T-helper 17 cell (primary cell): ENCODE measurements around the gene KRT86. TPM values are rescaled to one million over a fixed set of nuclear protein-coding genes. Genes with fewer than 3 reads are reported as not detected.
A peak's percentile ranks its signal among the peaks of the same experiment; 100 is the strongest.

ENCODE experiments used
- ATAC-seq: fragments of 150-1000 bp; cut with Tn5 transposase; 2 replicates; pipeline ENCODE4 v1.10.0; 2021; ENCODE audit warnings: mild to moderate bottlenecking, moderate library complexity
- DNase-seq, 3 donors: peaks; one replicate each; pipeline versions ENCODE4 v3.0.0 to v3.0.0-alpha.2; 2020 to 2021
- H3K9me3 ChIP-seq: one replicate; pipeline ENCODE4 v1.7.0; 2013; ENCODE audit warnings: low read length, mild to moderate bottlenecking; ENCODE audit not compliant: control insufficient read depth, poor library complexity, severe bottlenecking
- H3K27ac Mint-ChIP-seq: one replicate; pipeline ENCODE4 v1.8.0; 2022; ENCODE audit warnings: mild to moderate bottlenecking, moderate library complexity, mixed read lengths
- H3K27me3 Mint-ChIP-seq: one replicate; pipeline ENCODE4 v1.8.0; 2022; ENCODE audit warnings: mixed read lengths
- H3K36me3 Mint-ChIP-seq: one replicate; pipeline ENCODE4 v1.8.0; 2022; ENCODE audit warnings: low read depth, mixed read lengths
- H3K4me1 Mint-ChIP-seq: one replicate; pipeline ENCODE4 v1.8.0; 2022; ENCODE audit warnings: mild to moderate bottlenecking, mixed read lengths
- H3K4me3 Mint-ChIP-seq: one replicate; pipeline ENCODE4 v1.8.0; 2022; ENCODE audit warnings: mild to moderate bottlenecking, moderate library complexity, mixed read lengths
- total RNA-seq, 4 donors: library from RNA in 2 of 4; stranded (reverse) in 2 of 4; gene quantifications; one replicate each; pipeline ENCODE4 v1.2.3 and lab custom pipeline; 2022 to 2026

The KRT86 gene
- total RNA-seq, 2 donors from 2014 or later, result 0.21 TPM; not detected in 1

DNA sequence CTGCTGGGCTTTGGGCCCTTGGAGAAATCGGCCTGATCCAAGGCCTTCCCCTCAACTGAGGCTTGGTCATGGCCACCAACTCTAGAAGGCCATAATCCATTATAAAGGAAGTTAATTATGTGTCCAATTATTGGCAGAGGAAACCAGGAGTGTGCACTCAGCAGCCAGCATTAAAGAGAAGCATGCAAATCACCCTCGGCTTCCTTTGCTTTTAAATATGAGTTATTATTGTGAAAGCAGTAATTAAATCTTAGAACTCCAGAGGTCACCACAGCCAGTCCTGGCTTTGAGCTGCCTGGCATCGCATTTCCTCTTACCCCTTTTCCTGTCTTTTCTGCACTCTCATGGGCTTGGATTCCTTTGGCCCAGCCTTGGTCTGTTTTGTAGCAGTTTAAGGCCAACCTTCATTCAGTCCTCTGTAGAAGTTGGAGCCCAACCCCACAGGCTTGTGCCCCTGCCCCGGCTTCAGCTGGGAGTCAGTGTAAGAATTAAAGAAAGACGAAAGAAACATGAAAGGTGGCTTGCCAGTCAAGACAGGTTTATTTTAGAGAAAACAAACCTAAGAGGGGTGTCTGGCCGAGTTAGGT lies 14.7 kb upstream of the KRT86 start:
- H3K4me3 Mint-ChIP-seq, result peak overlapping the region; percentile 31
- H3K27me3 Mint-ChIP-seq, result peaks cover 82% of the 10 kb centered on the region
- H3K36me3 Mint-ChIP-seq, result peaks cover 4% of the 10 kb centered on the region
- H3K9me3 ChIP-seq, result no peaks in the 10 kb centered on the region
- DNase-seq (no peak), ATAC-seq (no peak)
- H3K4me1 Mint-ChIP-seq, result peaks cover 10% of the 10 kb centered on the region
- H3K27ac Mint-ChIP-seq, result no peak overlapping the region

DNA sequence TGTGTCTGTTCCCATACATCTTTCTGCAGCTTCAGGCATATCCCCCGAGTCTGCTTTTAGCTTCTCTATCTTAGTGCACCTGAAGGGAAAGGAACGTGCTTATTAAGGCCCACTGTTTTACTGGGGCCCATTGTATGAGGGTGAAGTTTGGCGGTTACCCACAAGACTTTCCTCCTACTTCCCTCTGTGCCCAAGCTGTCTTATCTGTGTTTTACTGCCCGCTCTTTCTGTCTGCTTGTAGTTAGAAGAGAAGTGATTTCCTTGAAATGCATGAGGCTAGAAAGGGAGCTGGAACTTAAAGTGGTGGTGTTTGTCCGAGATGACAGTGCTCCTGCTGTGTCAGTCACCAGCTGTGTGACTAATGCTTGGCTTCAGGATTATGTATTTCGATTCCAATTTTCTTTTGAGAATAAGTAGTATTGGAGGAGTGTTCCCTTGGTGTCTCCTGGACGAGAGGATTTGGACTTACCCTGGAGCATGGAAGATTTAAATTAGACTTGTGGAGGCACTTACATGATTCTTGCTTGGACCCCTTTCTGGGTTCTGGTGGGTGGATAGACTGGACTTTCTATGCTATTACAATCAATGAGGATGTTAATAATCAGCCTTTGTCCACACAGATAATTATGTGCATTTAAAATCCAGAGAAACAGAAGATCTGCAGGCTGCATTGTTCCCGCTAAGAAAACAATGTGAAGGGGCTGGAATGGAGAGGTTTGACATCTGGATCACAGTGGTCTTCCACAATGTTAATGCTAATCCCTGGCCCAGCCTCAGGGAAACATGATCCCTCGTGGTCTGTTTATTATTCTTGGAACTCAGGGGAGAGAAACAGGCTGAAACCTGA lies 13.9 kb upstream of the KRT86 start:
- DNase-seq (no peak), ATAC-seq (no peak)
- peaks cover 75% of the 10 kb centered on the region for H3K27me3 Mint-ChIP-seq
- H3K36me3 Mint-ChIP-seq, result peaks cover 4% of the 10 kb centered on the region
- peaks cover 10% of the 10 kb centered on the region for H3K4me1 Mint-ChIP-seq
- H3K27ac Mint-ChIP-seq, result peak overlapping the region; percentile 82
- peak overlapping the region; percentile 47 for H3K4me3 Mint-ChIP-seq
- no peaks in the 10 kb centered on the region for H3K9me3 ChIP-seq

DNA sequence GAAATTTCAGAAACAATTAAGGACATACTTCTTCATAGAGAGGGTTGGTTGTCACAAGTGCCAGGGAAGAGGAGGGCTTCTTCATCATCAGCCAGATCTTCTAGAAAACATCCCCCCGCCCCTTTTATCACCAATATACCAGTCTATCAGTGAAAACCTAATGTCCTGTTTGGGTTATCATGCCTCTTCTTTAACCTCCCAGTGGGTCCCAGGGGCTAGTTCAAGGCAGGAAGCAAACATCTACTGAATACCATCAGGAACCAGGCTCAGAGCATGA lies 13.3 kb upstream of the KRT86 start:
- no peaks in the 10 kb centered on the region for H3K9me3 ChIP-seq
- H3K36me3 Mint-ChIP-seq, result peaks cover 4% of the 10 kb centered on the region
- peaks cover 10% of the 10 kb centered on the region for H3K4me1 Mint-ChIP-seq
- H3K4me3 Mint-ChIP-seq, result no peak overlapping the region
- ATAC-seq (no peak), DNase-seq (no peak)
- H3K27me3 Mint-ChIP-seq, result peaks cover 69% of the 10 kb centered on the region
- no peak overlapping the region for H3K27ac Mint-ChIP-seq

DNA sequence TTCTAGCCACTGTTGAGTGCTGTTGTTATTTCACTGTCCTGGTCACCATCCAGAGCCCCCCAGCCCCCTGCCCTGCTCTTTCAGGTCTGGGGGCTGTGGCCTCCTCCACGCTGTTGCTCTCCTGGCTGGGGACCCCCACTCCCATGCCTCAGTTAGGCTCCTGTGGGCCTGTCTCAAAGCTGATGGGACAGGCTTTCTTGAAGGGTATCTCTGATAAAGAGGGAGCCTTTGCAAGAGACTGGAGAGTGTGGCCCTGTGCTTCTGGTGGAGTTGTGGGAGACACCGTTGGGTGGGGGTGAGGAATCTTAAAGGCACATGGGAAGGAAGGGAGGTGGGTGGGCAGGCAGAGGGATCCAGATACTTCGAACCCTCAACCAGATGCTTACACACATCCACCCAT lies 12.2 kb upstream of the KRT86 start:
- H3K9me3 ChIP-seq, result no peaks in the 10 kb centered on the region
- Mint-ChIP-seq H3K36me3 (no peaks in the 10 kb centered on the region), H3K27me3 (peaks cover 63% of the 10 kb centered on the region), H3K27ac (no peak overlapping the region), H3K4me3 (no peak overlapping the region), H3K4me1 (peaks cover 10% of the 10 kb centered on the region)
- DNase-seq (no peak), ATAC-seq (no peak)

DNA sequence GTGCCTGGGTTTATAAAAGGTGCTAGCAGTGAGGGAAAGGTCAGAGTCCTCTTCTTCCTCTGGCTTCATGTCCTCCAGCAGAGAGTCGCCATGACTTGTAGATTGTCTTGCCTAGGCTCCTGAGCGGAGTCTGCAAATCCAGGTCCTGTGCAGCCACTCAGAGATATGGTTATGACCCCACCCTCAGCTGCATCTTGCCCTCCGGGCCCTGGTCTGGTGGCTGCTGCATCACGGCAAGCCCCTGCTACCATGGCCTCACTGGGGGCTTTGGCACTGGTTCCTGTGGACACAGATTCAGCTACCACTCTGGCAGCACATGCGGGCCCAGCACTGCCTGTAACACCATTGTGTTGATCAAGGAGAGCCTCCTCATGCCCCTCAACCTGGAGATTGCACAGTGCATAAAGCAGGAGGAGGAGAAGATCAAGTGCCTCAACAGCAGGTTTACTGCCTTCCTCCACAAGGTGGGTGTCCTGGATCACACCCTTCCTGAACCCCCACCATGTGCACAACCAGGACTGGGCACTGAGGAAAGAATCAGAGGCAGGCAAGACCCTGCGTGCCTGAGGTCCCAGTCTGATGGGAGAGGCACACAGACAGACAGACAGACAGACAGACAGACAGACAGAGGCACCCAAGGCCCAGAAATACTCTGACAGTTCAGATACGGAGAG lies 10.5 kb upstream of the KRT86 start:
- no peak overlapping the region for H3K4me3 Mint-ChIP-seq
- H3K27ac Mint-ChIP-seq, result peak overlapping the region; percentile 6
- H3K9me3 ChIP-seq, result no peaks in the 10 kb centered on the region
- H3K27me3 Mint-ChIP-seq, result peaks cover 54% of the 10 kb centered on the region
- H3K36me3 Mint-ChIP-seq, result no peaks in the 10 kb centered on the region
- DNase-seq, result no peak
- peaks cover 10% of the 10 kb centered on the region for H3K4me1 Mint-ChIP-seq
- no peak for ATAC-seq

DNA sequence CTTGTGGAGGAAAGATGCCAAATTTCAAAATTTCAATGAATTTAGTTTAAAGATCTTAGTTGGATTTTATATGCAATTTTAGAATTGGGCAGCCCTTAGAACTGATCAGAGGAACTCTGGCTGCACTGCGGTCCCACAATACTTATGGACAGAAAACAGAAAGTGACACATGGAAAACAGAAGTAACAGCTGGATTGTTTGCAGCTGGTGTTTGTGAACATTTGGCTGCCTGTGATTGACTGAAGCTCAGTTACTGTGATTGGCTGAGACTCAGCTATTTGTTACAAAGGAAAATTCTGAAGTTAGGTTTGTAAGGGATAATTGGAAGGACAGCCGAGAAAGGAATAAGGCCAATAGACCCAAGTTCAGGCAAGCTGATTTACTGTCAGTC lies 10.0 kb upstream of the KRT86 start:
- Mint-ChIP-seq H3K27ac (peak overlapping the region; percentile 6), H3K4me3 (no peak overlapping the region), H3K36me3 (no peaks in the 10 kb centered on the region), H3K27me3 (peaks cover 48% of the 10 kb centered on the region), H3K4me1 (peaks cover 8% of the 10 kb centered on the region)
- ATAC-seq (no peak), DNase-seq (no peak)
- no peaks in the 10 kb centered on the region for H3K9me3 ChIP-seq

DNA sequence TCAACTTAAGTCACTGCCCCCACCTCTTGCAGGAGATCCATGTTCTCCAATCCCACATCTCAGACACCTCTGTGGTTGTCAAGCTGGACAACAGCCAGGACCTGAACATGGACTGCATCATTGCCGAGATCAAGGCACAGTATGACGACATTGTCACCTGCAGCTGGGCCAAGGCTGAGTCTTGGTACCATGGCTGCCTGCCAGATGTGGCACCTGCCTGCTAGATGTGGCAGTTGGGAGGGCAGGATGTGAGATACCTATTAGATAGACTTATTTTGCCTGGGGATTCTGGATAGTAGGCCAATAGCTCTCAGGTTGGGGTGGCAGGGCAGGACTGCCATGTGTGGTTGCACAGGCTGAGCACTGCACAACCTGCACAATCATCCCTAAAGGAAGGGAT lies 7.9 kb upstream of the KRT86 start:
- H3K36me3 Mint-ChIP-seq, result peaks cover 2% of the 10 kb centered on the region
- no peaks in the 10 kb centered on the region for H3K9me3 ChIP-seq
- H3K27ac Mint-ChIP-seq, result no peak overlapping the region
- peaks cover 40% of the 10 kb centered on the region for H3K27me3 Mint-ChIP-seq
- H3K4me1 Mint-ChIP-seq, result no peaks in the 10 kb centered on the region
- DNase-seq (no peak), ATAC-seq (no peak)
- H3K4me3 Mint-ChIP-seq, result no peak overlapping the region

DNA sequence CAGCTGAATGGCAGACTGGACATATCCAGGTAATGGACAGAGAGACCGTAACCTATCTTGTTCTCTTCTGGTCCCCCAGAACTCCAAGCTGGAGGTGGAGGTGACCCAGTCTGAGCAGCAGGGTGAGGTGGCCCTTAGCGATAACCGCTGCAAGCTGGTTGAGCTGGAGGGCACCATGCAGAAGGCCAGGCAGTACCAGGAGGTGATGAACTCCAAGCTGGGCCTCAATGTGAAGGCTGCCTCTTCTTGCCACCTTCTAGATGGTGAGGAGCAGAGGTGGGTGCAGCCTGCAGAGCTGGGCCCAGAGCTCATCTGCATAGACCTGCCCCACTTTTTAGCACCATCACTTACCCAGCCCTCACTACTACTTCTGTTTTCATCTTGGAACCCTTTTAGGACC lies 7.2 kb upstream of the KRT86 start:
- no peak overlapping the region for H3K4me3 Mint-ChIP-seq
- ATAC-seq (no peak), DNase-seq (no peak)
- H3K4me1 Mint-ChIP-seq, result no peaks in the 10 kb centered on the region
- H3K27ac Mint-ChIP-seq, result no peak overlapping the region
- H3K9me3 ChIP-seq, result no peaks in the 10 kb centered on the region
- peaks cover 2% of the 10 kb centered on the region for H3K36me3 Mint-ChIP-seq
- peaks cover 34% of the 10 kb centered on the region for H3K27me3 Mint-ChIP-seq

DNA sequence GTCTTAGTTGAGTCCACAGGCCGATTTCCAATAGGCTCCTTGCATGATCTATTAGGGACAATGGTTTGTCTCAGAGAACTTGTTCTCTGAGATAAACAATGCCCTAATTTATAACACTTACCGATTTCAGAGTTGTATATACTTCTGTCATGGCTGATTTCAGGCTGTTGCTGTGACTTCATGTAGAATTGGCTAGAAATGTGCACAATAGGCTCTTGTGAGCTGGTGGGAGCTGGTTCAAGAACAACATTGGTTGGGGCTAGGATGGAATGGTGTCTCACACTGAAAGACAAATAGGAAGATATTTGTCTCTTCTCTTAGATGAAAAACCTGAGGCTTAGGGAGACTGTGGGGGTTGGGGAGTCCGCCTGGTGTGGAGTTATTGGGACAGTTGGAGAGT lies 6.7 kb upstream of the KRT86 start:
- Mint-ChIP-seq H3K27ac (no peak overlapping the region), H3K27me3 (peaks cover 30% of the 10 kb centered on the region), H3K4me3 (no peak overlapping the region), H3K36me3 (peaks cover 2% of the 10 kb centered on the region), H3K4me1 (no peaks in the 10 kb centered on the region)
- H3K9me3 ChIP-seq, result no peaks in the 10 kb centered on the region
- DNase-seq (no peak), ATAC-seq (no peak)

DNA sequence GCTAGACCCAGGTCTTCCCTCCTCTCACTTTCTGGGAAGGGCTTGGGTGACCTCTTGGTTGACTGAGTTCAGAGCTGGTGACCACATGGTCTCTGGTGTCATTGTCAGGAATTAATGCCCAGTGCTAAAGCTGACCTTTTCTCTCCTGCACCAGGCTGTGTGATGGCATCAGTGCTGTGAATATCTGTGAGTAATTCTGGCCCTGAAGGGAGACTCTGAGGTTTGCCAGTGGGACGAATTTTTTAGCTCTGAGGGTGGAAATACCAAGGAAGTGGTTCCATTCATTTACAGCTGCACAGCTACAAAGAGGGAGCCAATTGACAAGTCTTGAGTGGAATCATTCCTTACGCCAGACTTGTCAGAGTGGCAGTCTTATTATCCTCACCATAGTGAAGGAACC lies 6.2 kb upstream of the KRT86 start:
- H3K4me1 Mint-ChIP-seq, result no peaks in the 10 kb centered on the region
- no peak overlapping the region for H3K4me3 Mint-ChIP-seq
- ATAC-seq (no peak), DNase-seq (no peak)
- peaks cover 25% of the 10 kb centered on the region for H3K27me3 Mint-ChIP-seq
- H3K9me3 ChIP-seq, result no peaks in the 10 kb centered on the region
- peaks cover 2% of the 10 kb centered on the region for H3K36me3 Mint-ChIP-seq
- H3K27ac Mint-ChIP-seq, result no peak overlapping the region

DNA sequence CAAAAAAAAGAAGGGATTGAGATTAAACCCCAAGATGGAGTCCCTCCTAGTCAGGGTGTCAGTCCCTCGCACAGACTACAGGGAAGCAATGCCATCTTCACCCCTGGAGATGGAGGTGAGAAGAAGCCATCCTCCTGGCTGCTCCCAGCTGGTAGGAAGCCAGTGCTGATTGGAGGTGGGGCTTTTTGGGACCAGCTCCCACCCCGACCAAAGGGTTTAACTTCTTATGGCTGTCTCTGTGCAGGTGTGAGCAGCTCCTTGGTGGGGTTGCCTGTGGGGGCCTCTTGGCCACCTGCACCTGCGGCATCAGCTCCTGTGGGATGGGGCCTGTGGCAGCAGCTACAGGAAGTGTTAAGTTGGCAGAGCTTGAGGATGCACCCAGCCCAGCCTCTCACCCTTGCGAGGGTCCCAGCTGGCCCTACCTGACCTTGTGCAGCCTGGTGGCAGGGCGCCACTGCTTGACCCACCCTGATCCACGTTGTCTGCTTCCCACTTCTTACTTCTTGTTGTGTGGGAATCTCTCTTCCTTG lies 3.8 kb upstream of the KRT86 start:
- Mint-ChIP-seq H3K27me3 (peaks cover 29% of the 10 kb centered on the region), H3K4me3 (no peak overlapping the region), H3K4me1 (no peaks in the 10 kb centered on the region), H3K27ac (no peak overlapping the region), H3K36me3 (peaks cover 2% of the 10 kb centered on the region)
- DNase-seq (no peak), ATAC-seq (no peak)
- no peaks in the 10 kb centered on the region for H3K9me3 ChIP-seq

DNA sequence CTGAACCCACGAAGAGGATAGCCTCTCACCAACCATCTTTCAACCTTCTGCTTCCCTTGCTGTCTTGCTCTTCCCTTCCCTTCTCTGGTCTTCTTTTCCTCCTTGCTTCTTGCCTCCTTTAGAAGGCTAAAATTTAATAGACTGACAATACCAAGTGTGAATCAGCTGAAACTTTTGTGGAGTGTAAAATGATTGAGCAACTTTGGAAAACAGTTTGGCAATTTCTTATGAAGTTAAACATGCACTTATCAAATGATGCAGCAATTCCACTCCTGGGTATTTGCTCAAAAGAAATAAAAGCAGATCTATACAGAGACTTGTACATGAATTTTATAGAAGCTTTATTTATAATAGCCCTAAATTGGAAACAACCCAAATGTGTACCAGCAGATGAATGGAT lies 3.3 kb upstream of the KRT86 start:
- peaks cover 2% of the 10 kb centered on the region for H3K36me3 Mint-ChIP-seq
- no peak overlapping the region for H3K4me3 Mint-ChIP-seq
- ATAC-seq (no peak), DNase-seq (no peak)
- no peaks in the 10 kb centered on the region for H3K9me3 ChIP-seq
- peaks cover 31% of the 10 kb centered on the region for H3K27me3 Mint-ChIP-seq
- H3K4me1 Mint-ChIP-seq, result no peaks in the 10 kb centered on the region
- no peak overlapping the region for H3K27ac Mint-ChIP-seq

DNA sequence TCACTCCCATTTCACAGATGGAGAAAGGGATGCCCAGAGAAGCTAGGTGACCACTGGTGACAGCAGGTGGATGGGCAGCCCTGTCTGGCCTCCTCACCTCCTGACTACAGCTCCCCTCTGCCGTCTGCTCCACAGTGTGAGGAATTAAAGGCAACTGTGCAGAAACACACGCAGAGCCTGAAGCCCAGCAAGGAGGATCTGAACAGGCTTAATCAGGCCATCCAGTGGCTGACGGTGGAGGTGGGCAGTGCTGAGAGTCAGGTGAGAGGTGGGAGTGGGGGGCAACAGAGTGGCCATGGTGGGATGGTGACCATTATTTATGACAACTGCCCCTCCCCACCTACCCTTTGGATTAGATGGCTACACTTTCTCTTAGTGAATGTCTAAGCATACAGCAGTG lies 1.2 kb downstream of the KRT86 start:
- peaks cover 49% of the 10 kb centered on the region for H3K27me3 Mint-ChIP-seq
- no peaks in the 10 kb centered on the region for H3K36me3 Mint-ChIP-seq
- no peaks in the 10 kb centered on the region for H3K9me3 ChIP-seq
- H3K4me1 Mint-ChIP-seq, result peaks cover 4% of the 10 kb centered on the region
- ATAC-seq (no peak), DNase-seq (no peak)
- H3K4me3 Mint-ChIP-seq, result no peak overlapping the region
- H3K27ac Mint-ChIP-seq, result no peak overlapping the region
